GM18517 (cell line): Measurements from ENCODE around the gene SLC22A12.

Experiments
- ATAC-seq: cut with Tn5 transposase; IDR thresholded peaks from one replicate; pipeline ENCODE4 v1.9.1; 2021; ENCODE audit warnings: mild to moderate bottlenecking, moderate library complexity; ENCODE audit not compliant: unreplicated experiment

SLC22A12 gene

DNA sequence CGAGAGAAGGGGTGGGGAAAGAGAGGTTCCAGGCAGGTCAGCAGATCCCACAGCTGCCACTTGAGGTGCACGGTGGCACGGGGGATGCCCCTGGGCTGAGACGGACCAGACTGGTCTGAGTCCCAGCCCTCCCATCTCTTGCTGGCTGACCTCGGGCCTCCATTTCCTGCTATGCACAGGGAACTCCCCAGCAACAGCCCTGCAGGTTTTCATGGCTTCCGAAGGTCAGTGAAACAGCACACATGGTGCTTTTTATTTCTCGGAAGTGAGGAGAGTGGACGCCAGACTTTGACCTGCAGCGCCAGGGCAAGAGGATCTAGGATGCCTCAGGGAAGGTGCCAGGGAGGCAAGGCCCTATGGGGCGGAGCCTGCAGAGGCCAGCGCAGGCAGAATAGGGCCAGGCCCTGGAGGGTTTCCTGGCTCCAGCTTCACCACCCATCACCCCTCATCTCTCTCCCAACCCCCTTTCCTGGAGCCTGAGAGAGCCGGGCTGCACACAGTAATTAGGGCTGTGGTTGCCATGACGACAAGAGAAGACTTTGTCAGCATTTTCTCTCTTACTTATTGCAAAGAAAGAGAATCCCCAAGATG, 29.5 kb downstream of the SLC22A12 start:
- ATAC-seq: no peak

DNA sequence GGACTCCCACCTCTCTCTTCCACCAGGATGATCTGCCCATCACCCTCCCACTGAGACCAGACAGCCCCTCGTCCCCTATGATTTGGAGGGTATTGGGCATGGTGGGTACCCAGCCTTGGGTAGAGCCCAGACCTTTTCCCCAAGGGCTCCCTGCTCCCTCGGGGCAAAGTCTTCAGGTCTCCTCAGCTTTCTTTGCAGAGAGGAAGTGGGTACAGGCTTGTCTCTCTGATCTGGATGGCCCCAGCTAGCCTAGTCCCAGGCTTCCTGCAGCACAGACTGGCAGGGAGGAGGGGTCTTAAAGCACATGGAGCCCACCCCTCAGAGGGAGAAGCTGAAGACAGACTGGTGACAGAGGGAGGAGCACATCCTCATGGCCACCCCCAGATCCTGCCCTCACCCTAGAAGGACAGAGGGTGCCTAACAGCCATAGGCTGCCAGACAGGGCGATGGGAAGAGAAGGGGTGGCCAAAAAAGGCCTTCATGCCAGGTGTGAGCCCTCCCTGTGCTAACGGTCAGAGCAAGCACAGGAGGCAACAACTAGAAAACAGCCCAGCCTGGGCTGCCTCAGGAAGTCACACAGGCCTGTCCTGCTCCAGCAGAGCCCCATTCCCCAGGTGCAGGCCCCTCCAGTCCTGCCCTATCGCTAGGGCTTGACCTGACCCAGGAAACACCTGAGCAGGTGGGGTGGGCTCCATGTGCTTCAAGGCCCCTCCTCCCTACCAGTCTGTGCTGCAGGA, 30.4 kb downstream of the SLC22A12 start:
- no peak for ATAC-seq

DNA sequence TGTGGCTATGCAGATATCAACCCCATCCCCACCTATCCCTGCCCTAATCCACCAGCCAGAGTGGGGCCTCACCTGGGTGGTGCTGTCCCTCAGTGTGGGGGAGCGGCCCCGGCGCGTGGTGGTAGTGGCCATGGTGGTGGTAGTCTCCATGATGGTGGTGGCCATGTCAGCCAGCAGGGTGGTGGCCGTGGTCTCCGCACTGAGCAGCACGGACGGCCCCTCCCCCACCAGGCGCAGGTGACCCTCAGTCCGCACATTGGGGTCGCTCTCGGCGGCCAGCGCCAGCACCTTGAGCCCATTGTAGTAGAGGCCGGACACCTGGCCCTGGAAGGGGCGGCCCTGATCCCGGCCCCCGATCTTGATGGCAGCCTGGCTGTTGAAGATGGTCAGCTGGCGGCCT, 31.7 kb downstream of the SLC22A12 start:
- ATAC-seq: no peak

DNA sequence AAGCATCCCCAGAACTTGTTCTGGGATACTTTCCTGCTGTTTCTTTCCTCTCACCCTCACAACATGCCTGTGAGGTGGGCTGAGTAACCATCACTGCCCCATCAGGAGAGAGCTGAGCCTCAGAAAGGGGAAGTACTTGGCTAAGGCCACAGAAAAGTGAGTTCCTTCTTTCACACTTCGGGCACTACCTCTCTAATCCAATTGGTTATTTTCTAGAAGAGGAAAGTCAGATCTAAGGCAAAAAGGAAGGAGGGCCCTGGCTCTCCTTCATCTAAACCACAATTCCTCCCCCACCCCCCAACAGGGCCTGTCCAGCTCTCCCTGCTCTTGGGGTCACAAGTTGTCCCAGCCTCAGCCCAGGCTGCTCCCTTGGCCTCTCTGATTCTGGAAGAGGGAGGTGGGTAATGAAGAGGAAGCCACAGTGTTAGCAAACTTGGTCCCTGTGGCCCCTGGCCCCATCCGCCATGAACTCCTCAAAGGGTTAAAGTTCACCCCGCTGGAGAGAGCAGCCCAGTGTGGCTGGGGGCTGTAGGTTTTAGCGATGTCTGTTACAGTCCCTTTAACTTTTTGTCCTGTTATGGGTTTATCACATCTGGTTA, 34.0 kb downstream of the SLC22A12 start:
- ATAC-seq: no peak

DNA sequence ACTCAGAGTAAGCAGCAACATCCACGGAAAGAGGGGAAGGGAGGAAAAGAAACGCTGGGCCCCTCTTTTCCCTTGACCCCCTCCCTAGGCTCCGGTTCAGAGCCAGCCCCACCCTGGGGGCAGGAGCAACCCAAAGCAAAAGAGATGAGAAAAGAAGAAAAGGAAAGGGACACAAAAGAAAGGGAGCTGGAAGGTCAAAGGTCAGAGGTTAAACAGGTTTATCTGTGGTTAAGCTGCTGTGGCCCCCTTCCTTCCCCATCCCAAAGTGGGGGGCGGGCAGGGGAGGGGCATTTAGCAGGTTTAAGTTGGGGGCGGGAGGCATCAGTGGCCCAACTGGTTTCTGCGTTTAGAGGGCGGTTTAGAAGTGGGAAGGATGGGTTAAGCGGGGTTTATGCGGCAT, 35.6 kb downstream of the SLC22A12 start:
- no peak for ATAC-seq

DNA sequence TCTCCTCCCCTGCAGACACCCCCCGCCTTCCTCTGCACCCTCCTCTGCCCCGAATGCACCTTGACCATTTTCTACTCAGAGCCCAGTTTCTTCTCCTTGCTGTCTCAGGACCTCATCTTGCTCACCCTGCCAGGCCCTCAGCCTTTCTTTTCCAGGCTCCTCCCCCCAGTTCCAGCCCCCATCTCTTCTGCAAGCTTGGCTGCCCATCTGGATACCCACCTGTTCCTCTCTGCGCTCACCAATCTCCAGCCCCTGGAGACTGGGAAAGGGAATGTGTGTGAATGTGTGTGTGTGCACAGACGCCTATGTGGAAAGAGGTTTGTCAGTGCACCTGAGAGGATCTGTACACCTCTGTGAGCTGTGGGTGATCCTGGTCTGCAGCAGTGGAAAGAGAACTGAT, 36.4 kb downstream of the SLC22A12 start:
- ATAC-seq: no peak

DNA sequence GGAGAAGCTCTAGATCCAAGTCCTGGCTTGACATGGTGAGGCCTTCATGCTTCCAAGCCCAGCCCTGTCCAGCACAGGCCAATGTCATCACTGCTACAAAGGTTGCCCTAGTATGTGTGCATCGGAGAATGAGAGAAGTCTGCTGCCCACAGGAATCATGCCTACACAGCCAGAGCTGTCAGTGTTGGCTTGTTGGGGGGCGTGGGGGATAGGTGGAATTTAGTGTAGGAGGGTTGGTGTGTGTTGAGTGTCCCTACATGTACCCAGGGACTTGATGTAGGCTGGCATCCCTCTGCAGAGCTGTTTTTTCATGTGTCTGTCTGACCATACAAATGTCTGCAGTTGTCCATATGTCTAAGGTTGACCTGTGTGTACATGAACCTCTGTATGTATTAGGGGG, 37.6 kb downstream of the SLC22A12 start:
- no peak for ATAC-seq

- no peak for ATAC-seq
Observed at GRCh38 chr11:64629103-64629502, 38.1 kb downstream of the SLC22A12 start.

DNA sequence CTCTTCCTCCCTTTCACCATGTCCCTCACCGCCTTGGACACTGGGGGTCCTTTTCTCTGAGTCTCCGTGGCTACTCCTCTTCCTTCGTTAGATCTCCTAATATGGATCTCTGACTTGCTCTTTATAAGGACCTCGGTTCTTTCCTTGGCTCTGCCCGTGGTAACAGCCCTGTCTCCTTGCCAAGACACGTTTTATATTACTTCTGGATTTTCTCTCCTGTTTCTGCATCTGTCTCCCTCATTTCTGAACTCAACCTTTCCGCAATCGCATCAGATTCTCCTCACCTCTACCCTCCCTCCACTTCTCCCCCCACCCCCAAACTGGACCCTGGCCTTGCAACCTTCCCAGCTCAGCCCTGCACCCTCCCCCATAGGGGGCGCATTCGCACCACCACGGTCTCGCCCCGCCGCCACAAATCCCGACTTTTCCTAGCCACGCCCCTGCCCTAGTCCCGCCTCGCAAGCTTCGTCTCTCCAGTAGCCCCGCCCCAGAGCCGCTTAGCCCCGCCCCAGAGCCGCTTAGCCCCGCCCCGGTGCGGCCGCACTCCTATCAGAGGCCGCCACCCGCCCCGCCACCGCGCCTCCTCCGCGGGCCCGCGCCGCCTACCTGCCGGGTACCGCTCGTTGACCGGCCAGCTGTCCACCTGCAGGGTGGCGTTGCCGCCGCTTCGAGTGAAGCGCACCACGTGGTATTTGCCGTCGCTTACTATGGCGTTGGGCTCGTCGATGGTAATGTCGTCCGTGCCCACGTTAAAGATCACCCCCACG, 39.0 kb downstream of the SLC22A12 start:
- ATAC-seq: no peak

DNA sequence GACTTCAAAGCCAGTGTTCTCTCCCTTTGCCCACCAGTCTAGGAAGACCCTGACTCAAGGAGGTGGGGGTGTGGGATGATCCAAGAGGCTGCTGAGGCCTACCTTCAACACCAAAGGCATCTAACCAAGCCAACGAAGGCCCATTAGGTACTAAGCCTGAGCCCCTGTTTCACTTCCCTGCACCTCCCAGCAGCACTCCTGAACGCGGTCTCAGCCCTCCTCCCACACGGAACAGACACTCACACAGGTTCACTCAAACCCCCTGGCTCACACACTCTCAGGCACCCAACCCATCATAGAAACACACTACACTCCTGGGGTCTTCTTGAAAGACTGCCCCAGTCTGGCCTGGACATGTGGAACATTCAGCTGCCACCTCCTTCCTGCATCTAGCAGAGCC, 40.7 kb downstream of the SLC22A12 start:
- ATAC-seq: no peak

DNA sequence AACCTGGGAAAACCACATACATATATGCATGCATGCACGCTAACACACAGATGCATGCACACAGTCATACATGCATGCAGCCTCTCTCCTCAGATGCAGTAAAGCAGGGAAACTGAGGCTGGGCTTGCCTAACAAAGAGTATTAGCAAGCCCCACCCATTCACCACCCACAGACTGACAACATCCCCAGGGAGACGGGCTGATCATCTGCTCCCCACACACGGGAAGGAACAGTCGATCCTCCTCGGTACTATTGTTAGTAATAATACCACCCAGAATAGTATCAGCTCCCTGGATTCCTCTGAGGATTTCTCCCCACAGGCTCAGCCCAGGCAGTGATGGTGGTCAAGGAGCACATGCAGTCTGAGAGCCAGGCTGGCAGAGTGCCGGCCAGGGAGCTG, 41.2 kb downstream of the SLC22A12 start:
- no peak for ATAC-seq

- no peak for ATAC-seq
Observed at GRCh38 chr11:64632654-64633053, 41.6 kb downstream of the SLC22A12 start.

- ATAC-seq: no peak
Observed at GRCh38 chr11:64633555-64634159, 42.6 kb downstream of the SLC22A12 start.

- ATAC-seq: no peak
Observed at GRCh38 chr11:64637334-64638017, 46.5 kb downstream of the SLC22A12 start.

DNA sequence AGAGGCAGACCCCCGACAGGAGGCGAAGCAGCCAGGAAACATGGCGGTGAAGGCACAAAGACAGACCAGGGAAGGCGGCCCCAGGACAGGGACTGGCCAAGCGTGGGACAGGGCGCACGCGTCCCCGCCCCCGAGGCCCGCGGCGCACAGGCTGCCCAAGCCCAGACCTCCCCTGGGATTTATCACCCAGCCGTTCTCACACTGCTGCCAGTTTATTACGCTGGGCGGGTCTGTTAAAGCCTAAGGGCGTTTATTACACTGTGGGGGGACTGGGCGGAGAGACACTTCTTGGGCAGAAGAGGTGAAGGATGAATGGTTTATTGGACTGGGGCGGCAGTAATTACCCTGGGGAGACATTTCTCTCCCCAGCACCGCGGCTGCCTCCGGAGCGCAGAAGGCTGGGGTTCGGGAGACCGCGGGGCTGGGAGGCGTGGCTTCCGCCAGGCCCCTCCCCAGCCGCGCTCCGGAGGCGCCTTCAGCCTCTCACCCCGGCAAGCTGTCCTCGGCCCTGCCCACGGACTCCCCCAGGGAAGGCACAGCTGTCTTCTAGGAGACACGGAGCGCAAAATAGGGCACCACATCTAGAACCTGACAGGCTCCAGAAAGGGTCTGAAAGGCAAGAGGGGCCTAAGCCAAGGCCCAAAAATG, 47.1 kb downstream of the SLC22A12 start:
- no peak for ATAC-seq

DNA sequence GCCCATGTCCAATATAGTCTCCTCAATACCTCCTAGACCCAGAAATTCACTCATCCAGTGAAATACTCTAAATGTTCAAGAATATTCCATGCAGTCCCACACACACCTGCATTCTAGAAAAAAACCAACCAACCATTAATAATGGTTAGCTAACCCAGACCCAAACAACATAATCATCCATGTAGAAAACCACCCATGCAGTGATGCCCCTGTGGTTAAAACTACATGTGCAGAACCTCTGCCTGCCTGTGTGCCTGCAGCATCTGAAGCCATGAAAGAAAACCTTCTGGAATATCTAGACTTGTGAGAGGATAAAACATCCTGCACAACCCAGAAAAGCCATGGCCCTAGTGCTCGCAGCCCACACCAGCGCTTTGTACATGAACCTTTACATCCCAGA, 47.8 kb downstream of the SLC22A12 start:
- no peak for ATAC-seq

GRCh38 chr11:64639885-64640284, 48.9 kb downstream of the SLC22A12 start:
- no peak for ATAC-seq

DNA sequence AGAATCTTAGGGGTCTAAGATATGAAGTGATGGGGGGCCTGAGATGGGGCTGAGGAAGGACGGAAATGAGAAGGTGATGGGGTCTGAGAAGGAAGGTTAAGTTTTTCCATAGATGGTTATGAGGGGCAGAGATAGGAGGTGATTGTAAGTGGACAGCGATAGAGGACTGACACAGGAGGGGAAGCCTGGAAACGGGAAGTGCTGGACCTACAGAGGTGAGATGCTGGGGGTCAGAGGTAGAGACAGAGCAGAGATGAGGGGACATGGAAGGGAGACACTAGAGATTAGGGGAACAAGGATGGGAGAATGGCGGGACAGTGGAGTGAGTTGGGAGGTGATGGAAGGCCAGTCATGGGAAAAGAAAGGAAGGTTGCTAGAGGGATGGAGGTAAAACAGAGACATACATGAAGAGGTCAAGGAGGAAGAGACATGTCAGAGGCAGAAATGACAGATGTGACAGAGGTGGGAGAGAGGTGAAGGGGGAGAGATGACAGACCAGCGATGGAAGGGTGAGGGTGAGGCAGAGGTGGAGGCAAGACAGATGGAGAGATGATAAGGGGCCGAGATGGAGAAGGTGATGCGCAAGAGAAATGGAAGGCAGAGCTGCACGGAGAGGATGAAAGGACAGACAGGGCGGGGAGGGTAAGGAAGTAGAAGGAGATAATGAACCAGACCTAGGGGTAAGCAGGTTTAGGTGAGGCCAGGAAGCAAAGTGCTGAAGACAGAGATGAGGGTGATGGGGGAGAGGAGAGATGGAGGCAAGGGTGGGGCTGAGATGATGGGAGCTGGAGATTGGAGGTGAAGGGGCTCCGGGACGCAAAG, 50.8 kb downstream of the SLC22A12 start:
- ATAC-seq: no peak

DNA sequence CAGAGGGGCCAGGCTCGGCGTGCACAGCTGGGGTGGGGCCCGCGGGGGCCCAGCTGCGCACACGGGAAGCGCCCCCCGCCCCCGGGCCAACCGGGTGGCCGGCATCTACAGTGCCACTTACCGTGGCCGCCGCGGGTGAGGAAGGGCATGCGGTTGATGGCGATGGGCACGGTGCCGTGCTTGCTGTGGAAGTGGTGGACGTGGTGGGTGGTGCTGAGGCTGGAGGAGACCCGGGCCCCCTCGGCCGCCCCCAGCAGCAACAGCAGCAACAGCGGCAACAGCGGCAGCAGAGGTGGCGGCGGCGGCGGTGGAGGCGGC, 51.4 kb downstream of the SLC22A12 start:
- no peak for ATAC-seq

DNA sequence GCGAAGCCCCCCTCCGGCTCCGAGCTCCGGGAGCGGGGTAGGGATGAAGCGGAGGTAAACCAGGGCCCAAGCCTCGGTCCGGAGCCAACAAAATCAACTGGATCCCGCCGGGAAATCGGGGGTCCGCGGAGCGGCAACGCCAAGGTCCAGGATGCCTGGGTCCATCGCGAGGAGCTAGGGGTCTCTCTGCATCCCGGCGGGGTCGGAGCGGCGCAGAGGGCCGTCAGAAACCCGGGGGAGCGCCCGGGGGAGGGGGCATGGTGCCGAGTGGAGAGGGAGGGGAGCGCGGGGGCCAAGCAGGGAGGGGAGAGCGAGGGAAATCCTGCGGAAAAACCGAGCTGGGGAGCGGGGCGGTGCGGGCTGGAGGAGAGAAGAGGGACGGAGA, 51.8 kb downstream of the SLC22A12 start:
- no peak for ATAC-seq
